ENCODE results near the gene KIAA1191.

The KIAA1191 gene

GRCh38 chr5:176406436-176407052 is 45.0 kb upstream of the KIAA1191 start:
- no peak for DNase-seq (ENCODE audit: low read depth)

GRCh38 chr5:176405656-176406435 is 44.3 kb upstream of the KIAA1191 start:
- DNase-seq (ENCODE audit: low read depth) = no peak
- no peak overlapping the region for H3K4me3 ChIP-seq (ENCODE audit: low read depth, low read length)
- TF ChIP-seq CTCF (IDR thresholded peaks at IDR 0.05; ENCODE audit: insufficient read depth, low read depth, low read length, missing control alignments) = no peak

More at GRCh38 chr5:176406436-176407052, 45.0 kb upstream of the KIAA1191 start:
- TF ChIP-seq CTCF (IDR thresholded peaks at IDR 0.05; ENCODE audit: insufficient read depth, low read depth, low read length, missing control alignments) = no peak
- no peak overlapping the region for H3K4me3 ChIP-seq (ENCODE audit: low read depth, low read length)

- H3K4me3 ChIP-seq (ENCODE audit: low read depth, low read length) = no peak overlapping the region
- DNase-seq (ENCODE audit: low read depth) = no peak
- TF ChIP-seq CTCF (IDR thresholded peaks at IDR 0.05; ENCODE audit: insufficient read depth, low read depth, low read length, missing control alignments) = no peak
Observed at GRCh38 chr5:176401281-176402205, 40.0 kb upstream of the KIAA1191 start.

- H3K4me3 ChIP-seq (ENCODE audit: low read depth, low read length) = no peak overlapping the region
- no peak for TF ChIP-seq CTCF (IDR thresholded peaks at IDR 0.05; ENCODE audit: insufficient read depth, low read depth, low read length, missing control alignments)
- no peak for DNase-seq (ENCODE audit: low read depth)
Observed at GRCh38 chr5:176400382-176401156, 39.0 kb upstream of the KIAA1191 start.

GRCh38 chr5:176397736-176398420 is 36.3 kb upstream of the KIAA1191 start:
- no peak overlapping the region for H3K4me3 ChIP-seq (ENCODE audit: low read depth, low read length)
- no peak for TF ChIP-seq CTCF (IDR thresholded peaks at IDR 0.05; ENCODE audit: insufficient read depth, low read depth, low read length, missing control alignments)

GRCh38 chr5:176396330-176396729 is 34.8 kb upstream of the KIAA1191 start:
- H3K4me3 ChIP-seq (ENCODE audit: low read depth, low read length) = no peak overlapping the region
- no peak for TF ChIP-seq CTCF (IDR thresholded peaks at IDR 0.05; ENCODE audit: insufficient read depth, low read depth, low read length, missing control alignments)
- DNase-seq (ENCODE audit: low read depth) = no peak

More at GRCh38 chr5:176397736-176398420, 36.3 kb upstream of the KIAA1191 start:
- no peak for DNase-seq (ENCODE audit: low read depth)
